Choroid plexus epithelial cell (primary cell): Measurements from ENCODE around the gene ERC2.
A peak's percentile ranks its signal among the peaks of the same experiment; 100 is the strongest.

Experiments
- DNase-seq: peaks from one replicate; pipeline ENCODE4 v3.0.0-alpha.2; 2010; ENCODE audit warnings: low read depth
- H3K4me3 ChIP-seq: 2 replicates; pipeline ENCODE4 v1.5.1; 2011; ENCODE audit warnings: low read depth, mild to moderate bottlenecking, control low read depth, low read length, moderate library complexity
- CTCF ChIP-seq: conservative IDR thresholded peaks from 2 replicates; pipeline ENCODE4 v1.5.1; 2011; ENCODE audit warnings: low read depth, mild to moderate bottlenecking, control low read depth, inconsistent platforms, low read length, moderate library complexity

ERC2 gene

DNA sequence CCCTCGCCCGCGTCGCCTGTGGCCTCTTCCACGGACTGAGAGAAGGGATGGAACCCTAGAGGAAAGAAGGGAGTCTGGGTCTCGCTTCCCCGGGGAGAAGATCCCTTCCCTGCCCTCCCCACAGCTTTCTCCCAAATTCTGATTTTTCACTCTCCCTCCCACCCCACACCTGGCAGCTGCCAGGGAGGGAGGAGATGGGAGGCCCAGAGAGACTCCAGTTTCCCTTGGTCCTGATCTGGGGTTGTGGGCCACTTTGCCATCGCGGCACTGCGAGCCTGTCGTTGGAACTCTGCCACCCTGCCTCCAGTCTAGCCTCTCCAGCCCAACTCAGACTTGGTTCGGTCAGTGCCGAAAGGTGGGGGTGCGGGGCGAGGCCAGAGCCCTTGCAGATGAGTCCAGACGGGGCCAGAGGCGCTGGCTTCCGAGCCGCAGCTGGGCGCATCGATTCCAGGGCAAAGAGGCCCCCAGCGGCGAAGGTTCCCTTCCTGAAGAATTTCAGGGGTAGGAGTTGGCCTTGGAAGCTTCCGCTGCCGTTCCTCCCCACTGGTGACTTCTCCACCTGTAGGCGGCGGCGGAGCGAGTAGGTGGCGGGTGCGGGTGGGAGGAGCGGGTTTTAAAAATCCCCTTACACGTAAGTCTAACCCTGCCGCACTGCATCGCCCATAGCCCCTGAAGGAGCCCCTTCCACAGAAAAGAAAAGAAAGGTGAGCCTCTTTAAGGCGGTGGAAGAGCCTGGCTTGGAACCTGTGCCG lies 986.3 kb downstream of the ERC2 start:
- peak; percentile 52 for DNase-seq
- peak overlapping the region; percentile 70 for H3K4me3 ChIP-seq
- peak; percentile 45 for TF ChIP-seq CTCF

- peak; percentile 58 for DNase-seq
- peak overlapping the region; percentile 70 for H3K4me3 ChIP-seq
- TF ChIP-seq CTCF = no peak
Observed at GRCh38 chr3:55480911-55481743, 987.1 kb downstream of the ERC2 start.

GRCh38 chr3:55477306-55478303 lies 990.7 kb downstream of the ERC2 start:
- no peak for TF ChIP-seq CTCF
- no peak for DNase-seq
- no peak overlapping the region for H3K4me3 ChIP-seq

DNA sequence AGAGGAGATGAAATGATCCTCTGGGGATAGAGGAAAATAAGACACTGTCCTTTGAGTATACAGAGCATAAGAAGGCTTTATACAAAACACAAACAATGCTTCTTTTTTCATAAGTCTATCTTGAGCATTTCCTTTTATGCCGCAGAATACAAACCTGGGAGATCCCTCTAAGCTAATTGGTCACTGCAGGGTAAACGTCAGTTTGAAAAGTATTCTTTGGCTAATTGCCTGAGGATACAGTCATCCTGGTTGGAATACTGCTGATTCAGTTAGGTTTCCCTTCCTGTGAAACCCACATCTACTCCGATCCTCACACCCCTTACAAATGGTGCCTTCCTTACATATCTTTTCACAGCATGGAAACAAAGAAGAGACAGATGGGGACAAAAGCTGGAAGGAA lies 991.8 kb downstream of the ERC2 start:
- no peak overlapping the region for H3K4me3 ChIP-seq
- DNase-seq = peak; percentile 91
- no peak for TF ChIP-seq CTCF

- DNase-seq = no peak
- TF ChIP-seq CTCF = no peak
- no peak overlapping the region for H3K4me3 ChIP-seq
Observed at GRCh38 chr3:55474213-55474632, 994.0 kb downstream of the ERC2 start.

DNA sequence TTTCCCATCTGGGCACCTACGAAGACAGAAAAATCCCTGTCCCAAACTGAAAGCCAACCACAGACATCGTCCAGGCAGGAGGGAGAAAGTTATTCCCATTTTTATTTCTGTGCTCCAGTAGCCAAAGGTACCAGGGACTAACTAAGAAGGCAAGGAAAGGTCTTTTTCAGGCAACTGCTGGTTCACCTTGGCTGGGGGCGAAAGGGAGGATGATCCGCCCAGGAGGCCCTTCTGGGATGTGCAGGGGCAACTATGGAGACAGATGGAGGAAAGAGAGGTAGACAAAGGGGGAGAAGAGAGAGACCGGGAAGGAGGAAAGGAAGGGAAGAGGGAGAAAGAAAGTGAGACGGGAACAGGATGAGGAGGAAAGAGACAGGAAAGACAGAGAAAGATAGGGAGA lies 994.5 kb downstream of the ERC2 start:
- no peak for TF ChIP-seq CTCF
- no peak overlapping the region for H3K4me3 ChIP-seq
- DNase-seq = no peak
